ENCODE measurements around the gene LMAN1L. TPM values are rescaled to one million over a fixed set of nuclear protein-coding genes. Genes with fewer than 3 reads are reported as not detected.
A peak's percentile ranks its signal among the peaks of the same experiment; 100 is the strongest.

LMAN1L gene
- polyA plus RNA-seq, 3 donors: 0.08 TPM; not detected in 2

DNA sequence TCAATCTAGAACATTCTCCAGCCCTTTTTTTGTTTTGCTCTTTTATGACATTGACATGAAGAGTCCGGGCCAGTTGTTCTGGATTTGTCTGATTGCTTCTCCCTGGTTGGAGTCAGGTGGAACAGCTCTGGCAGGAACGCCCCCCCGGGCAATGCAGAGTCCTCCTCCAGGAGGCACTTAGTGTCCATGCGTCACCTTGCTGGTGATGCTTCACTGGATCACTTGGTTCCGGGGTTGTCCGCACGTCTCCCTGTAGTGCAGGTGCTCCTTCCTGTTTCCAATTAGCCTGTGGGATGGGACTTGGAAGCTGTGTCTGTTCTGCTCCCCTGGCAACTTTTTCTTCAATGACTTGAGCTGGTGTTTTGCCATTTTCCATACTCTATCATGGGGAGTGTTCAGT is 21.0 kb upstream of the LMAN1L start:
- DNase-seq: no peak
- peak overlapping the region; percentile 93 for H3K4me2 ChIP-seq (replicated peaks; ENCODE audit: extremely low read depth, low read length, poor library complexity, severe bottlenecking)
- peaks cover 44 to 65% of the 10 kb centered on the region in 2 donors for H3K36me3 Mint-ChIP-seq
- H2AFZ ChIP-seq (ENCODE audit: insufficient read depth, low read depth, low read length, poor library complexity, severe bottlenecking): no peak overlapping the region
- H3K4me1 Mint-ChIP-seq: peaks cover 88% of the 10 kb centered on the region
- peaks cover 14 to 43% of the 10 kb centered on the region in 2 donors for H3K36me3 ChIP-seq (replicated peaks in 1 of 2; ENCODE audit: control insufficient read depth in 1 of 2, insufficient read depth in 2 of 2, low read length in 2 of 2)
- H3K9ac ChIP-seq (ENCODE audit: insufficient read depth, low read length, poor library complexity, severe bottlenecking): no peak overlapping the region
- H3K4me3 ChIP-seq (replicated peaks in 1 of 3; ENCODE audit: low read depth in 2 of 3, low read length in 3 of 3): peak overlapping the region in 1 of 3 experiments; percentile 100
- H3K9me3 Mint-ChIP-seq: no peaks in the 10 kb centered on the region
- no peaks in the 10 kb centered on the region for H3K9me3 ChIP-seq (replicated peaks in 1 of 2; ENCODE audit: control insufficient read depth in 1 of 2, insufficient read depth in 1 of 2, low read length in 2 of 2)
- no peaks in the 10 kb centered on the region for H3K27me3 ChIP-seq (ENCODE audit: control insufficient read depth in 2 of 2, insufficient read depth in 2 of 2, low read length in 2 of 2)
- peak overlapping the region in 1 of 2 donors; percentile 97 for H3K27ac ChIP-seq (ENCODE audit: low read depth in 1 of 2, low read length in 2 of 2)
- TF ChIP-seq, protein P1, sequence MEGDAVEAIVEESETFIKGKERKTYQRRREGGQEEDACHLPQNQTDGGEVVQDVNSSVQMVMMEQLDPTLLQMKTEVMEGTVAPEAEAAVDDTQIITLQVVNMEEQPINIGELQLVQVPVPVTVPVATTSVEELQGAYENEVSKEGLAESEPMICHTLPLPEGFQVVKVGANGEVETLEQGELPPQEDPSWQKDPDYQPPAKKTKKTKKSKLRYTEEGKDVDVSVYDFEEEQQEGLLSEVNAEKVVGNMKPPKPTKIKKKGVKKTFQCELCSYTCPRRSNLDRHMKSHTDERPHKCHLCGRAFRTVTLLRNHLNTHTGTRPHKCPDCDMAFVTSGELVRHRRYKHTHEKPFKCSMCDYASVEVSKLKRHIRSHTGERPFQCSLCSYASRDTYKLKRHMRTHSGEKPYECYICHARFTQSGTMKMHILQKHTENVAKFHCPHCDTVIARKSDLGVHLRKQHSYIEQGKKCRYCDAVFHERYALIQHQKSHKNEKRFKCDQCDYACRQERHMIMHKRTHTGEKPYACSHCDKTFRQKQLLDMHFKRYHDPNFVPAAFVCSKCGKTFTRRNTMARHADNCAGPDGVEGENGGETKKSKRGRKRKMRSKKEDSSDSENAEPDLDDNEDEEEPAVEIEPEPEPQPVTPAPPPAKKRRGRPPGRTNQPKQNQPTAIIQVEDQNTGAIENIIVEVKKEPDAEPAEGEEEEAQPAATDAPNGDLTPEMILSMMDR (IDR thresholded peaks at IDR 0.05): no peak
- H3K27me3 Mint-ChIP-seq (ENCODE audit: low read depth in 3 of 3): peaks cover 0 to 2% (median 0%) of the 10 kb centered on the region in 3 donors
- peak overlapping the region in 1 of 2 donors; percentile 48 for H3K4me3 Mint-ChIP-seq
- H3K27ac Mint-ChIP-seq: peak overlapping the region; percentile 58 to 100 (median 89)
- WGBS (ENCODE audit: insufficient coverage): 69% methylated on average over 7 of the region's 7 CpGs
- intact Hi-C loops (cut with micrococcal nuclease): loop anchor here in 1 of 2 donors (2.0 kb wide), 1 partner anchor 23 kb away; no protein-coding TSS in a partner anchor
- H3K4me1 ChIP-seq (ENCODE audit: control insufficient read depth in 1 of 2, insufficient read depth in 2 of 2, low read length in 2 of 2): peaks cover 75 to 94% of the 10 kb centered on the region in 2 donors
- H4K20me1 ChIP-seq (ENCODE audit: insufficient read depth, low read length): peaks cover 56% of the 10 kb centered on the region
- H3K79me2 ChIP-seq (ENCODE audit: insufficient read depth, low read length): peaks cover 94% of the 10 kb centered on the region

DNA sequence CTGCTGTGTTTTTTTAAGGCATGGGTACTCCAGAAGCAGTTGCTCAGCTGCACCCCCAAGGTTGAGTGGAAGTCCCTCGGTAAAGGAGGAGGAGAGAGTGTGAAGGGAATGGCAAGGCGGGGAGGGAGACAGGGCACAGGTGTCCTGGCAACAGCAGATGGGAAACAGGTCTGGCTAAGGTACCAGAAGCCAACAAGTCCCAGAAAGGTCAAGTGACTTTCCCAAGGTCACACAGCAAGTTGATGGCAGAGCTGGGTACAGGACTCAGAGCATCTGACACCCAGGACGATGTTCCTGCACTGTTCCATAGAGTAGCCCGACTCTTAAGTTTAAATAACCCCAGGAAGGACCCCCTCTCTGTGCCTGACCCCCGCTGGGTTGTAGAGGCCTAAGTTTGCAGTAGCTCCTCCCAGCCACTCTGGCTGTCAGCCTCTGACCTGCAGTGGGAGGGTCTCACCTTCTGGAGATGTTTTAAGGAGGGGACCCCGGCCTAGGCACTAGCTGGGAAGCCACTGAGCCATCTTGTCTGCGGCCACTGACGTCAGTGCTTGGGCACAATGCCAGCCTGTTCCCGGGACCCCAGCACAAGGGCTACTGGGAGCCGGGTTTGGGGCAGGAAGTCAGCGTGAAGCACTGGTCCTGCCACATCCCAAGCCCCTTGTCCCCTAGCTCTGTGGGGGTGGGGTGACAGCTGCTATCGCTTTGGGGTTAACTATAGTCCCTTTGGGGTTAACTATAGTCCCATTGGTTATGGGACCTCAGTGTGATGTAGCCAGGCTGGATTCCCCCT is 20.2 kb upstream of the LMAN1L start:
- Histone ChIP-seq H3K79me2 (ENCODE audit: insufficient read depth, low read length) (peaks cover 95% of the 10 kb centered on the region), H3K27me3 (ENCODE audit: control insufficient read depth in 2 of 2, insufficient read depth in 2 of 2, low read length in 2 of 2) (no peaks in the 10 kb centered on the region), H3K9me3 (replicated peaks in 1 of 2; ENCODE audit: control insufficient read depth in 1 of 2, insufficient read depth in 1 of 2, low read length in 2 of 2) (no peaks in the 10 kb centered on the region), H2AFZ (ENCODE audit: insufficient read depth, low read depth, low read length, poor library complexity, severe bottlenecking) (no peak overlapping the region), H3K4me3 (replicated peaks in 1 of 3; ENCODE audit: low read depth in 2 of 3, low read length in 3 of 3) (peak overlapping the region in 1 of 3 experiments; percentile 100), H3K4me2 (replicated peaks; ENCODE audit: extremely low read depth, low read length, poor library complexity, severe bottlenecking) (peak overlapping the region; percentile 93), H3K36me3 (replicated peaks in 1 of 2; ENCODE audit: control insufficient read depth in 1 of 2, insufficient read depth in 2 of 2, low read length in 2 of 2) (peaks cover 14 to 46% of the 10 kb centered on the region in 2 donors), H3K9ac (ENCODE audit: insufficient read depth, low read length, poor library complexity, severe bottlenecking) (no peak overlapping the region), H3K27ac (ENCODE audit: low read depth in 1 of 2, low read length in 2 of 2) (peak overlapping the region; percentile 33 to 97), H4K20me1 (ENCODE audit: insufficient read depth, low read length) (peaks cover 63% of the 10 kb centered on the region), H3K4me1 (ENCODE audit: control insufficient read depth in 1 of 2, insufficient read depth in 2 of 2, low read length in 2 of 2) (peaks cover 68 to 88% of the 10 kb centered on the region in 2 donors)
- no peak for DNase-seq
- H3K4me1 Mint-ChIP-seq: peaks cover 81% of the 10 kb centered on the region
- WGBS (ENCODE audit: insufficient coverage): 35% methylated on average over 5 of the region's 12 CpGs
- TF ChIP-seq, protein P1 (IDR thresholded peaks at IDR 0.05): no peak
- intact Hi-C loops (cut with micrococcal nuclease): loop anchor here in 1 of 2 donors (2.0 kb wide), 1 partner anchor 24 kb away; no protein-coding TSS in a partner anchor
- H3K4me3 Mint-ChIP-seq: peak overlapping the region; percentile 27 to 48
- H3K36me3 Mint-ChIP-seq: peaks cover 44 to 68% of the 10 kb centered on the region in 2 donors
- H3K27ac Mint-ChIP-seq: peak overlapping the region; percentile 77 to 100 (median 90)
- peaks cover 0 to 2% (median 0%) of the 10 kb centered on the region in 3 donors for H3K27me3 Mint-ChIP-seq (ENCODE audit: low read depth in 3 of 3)
- no peaks in the 10 kb centered on the region for H3K9me3 Mint-ChIP-seq

Data from CD14-positive monocyte (primary cell).